Breast epithelium (tissue), 3 donors: ENCODE measurements around the gene WHAMM.

Experiments
- CTCF ChIP-seq, 3 donors: fragments of 450-650 bp; IDR thresholded peaks; one replicate each; pipeline ENCODE4 v1.5.1; 2016 to 2017; ENCODE audit warnings: antibody characterized with exemption in 3 of 3, mild to moderate bottlenecking in 3 of 3, moderate library complexity in 3 of 3
- POLR2A ChIP-seq: fragments of 450-650 bp; IDR thresholded peaks from one replicate; pipeline ENCODE4 v1.6.1; 2016; ENCODE audit warnings: antibody characterized with exemption, mild to moderate bottlenecking, moderate library complexity

- TF ChIP-seq CTCF (IDR thresholded peaks at IDR 0.05) (no peak), POLR2A (no peak)
These were observed 20.9 kb upstream of the WHAMM start for GRCh38 chr15:82788496-82788895.
